Lower lobe of right lung (tissue), 2 donors: ENCODE measurements around the gene LMAN1. TPM values are rescaled to one million over a fixed set of nuclear protein-coding genes. Genes with fewer than 3 reads are reported as not detected.

Experiments
- ATAC-seq, 2 donors: fragments of 200-7000 bp; cut with Tn5 transposase; one replicate each; pipeline ENCODE4 v1.9.1; 2020 to 2022; ENCODE audit warnings: mild to moderate bottlenecking in 2 of 2, moderate library complexity in 2 of 2
- DNase-seq: peaks from one replicate; pipeline ENCODE4 v3.0.0-alpha.2; 2020
- H3K27ac ChIP-seq: fragments of 200-600 bp; one replicate; pipeline ENCODE4 v1.8.0; 2022
- H3K27me3 ChIP-seq: fragments of 200-600 bp; one replicate; pipeline ENCODE4 v1.8.0; 2022; ENCODE audit warnings: low read depth
- H3K36me3 ChIP-seq: fragments of 200-600 bp; one replicate; pipeline ENCODE4 v1.8.0; 2022; ENCODE audit warnings: mild to moderate bottlenecking
- H3K4me1 ChIP-seq: fragments of 200-600 bp; one replicate; pipeline ENCODE4 v1.8.0; 2022
- H3K4me3 ChIP-seq: fragments of 200-600 bp; one replicate; pipeline ENCODE4 v1.8.0; 2022; ENCODE audit warnings: mild to moderate bottlenecking
- H3K9me3 ChIP-seq: fragments of 200-600 bp; one replicate; pipeline ENCODE4 v1.8.0; 2022
- intact Hi-C: fragments of 100-400 bp; cut with DNase I; formaldehyde crosslinking; loops from one replicate; pipeline ENCODE4 v1.11.0; 2022
- total RNA-seq: library from RNA; stranded (reverse); fragmentation: NEBNext Ultra II Directional; extraction: Animal tissue kit (Norgen Biotek cat#: 25700); gene quantifications from one replicate; pipeline ENCODE4 v1.2.1, GENCODE V29; 2021
- TF ChIP-seq, protein P1 (sequence below): fragments of 200-600 bp; IDR thresholded peaks from one replicate; pipeline ENCODE4 v1.8.0; 2022; ENCODE audit warnings: antibody characterized with exemption, mild to moderate bottlenecking
- donor health status: DM: no; HTN: yes; CAD: no; lungs with severe emphysema.

The LMAN1 gene
- total RNA-seq, 1 donor from 2014 or later: 62.7 TPM

GRCh38 chr18:59303656-59304195 lies 55.3 kb downstream of the LMAN1 start:
- ATAC-seq: no peak
- intact Hi-C loops: no loop called here
- Histone ChIP-seq H3K27me3 (peaks cover 13% of the 10 kb centered on the region), H3K4me1 (peaks cover 2% of the 10 kb centered on the region), H3K9me3 (no peaks in the 10 kb centered on the region), H3K27ac (no peak overlapping the region), H3K4me3 (no peak overlapping the region), H3K36me3 (no peaks in the 10 kb centered on the region)
- TF ChIP-seq, protein P1, sequence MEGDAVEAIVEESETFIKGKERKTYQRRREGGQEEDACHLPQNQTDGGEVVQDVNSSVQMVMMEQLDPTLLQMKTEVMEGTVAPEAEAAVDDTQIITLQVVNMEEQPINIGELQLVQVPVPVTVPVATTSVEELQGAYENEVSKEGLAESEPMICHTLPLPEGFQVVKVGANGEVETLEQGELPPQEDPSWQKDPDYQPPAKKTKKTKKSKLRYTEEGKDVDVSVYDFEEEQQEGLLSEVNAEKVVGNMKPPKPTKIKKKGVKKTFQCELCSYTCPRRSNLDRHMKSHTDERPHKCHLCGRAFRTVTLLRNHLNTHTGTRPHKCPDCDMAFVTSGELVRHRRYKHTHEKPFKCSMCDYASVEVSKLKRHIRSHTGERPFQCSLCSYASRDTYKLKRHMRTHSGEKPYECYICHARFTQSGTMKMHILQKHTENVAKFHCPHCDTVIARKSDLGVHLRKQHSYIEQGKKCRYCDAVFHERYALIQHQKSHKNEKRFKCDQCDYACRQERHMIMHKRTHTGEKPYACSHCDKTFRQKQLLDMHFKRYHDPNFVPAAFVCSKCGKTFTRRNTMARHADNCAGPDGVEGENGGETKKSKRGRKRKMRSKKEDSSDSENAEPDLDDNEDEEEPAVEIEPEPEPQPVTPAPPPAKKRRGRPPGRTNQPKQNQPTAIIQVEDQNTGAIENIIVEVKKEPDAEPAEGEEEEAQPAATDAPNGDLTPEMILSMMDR: no peak
- no peak for DNase-seq

- intact Hi-C loops: no loop called here
- no peaks in the 10 kb centered on the region for H3K4me1 ChIP-seq
- ATAC-seq: no peak
Observed at GRCh38 chr18:59303006-59303405, 56.1 kb downstream of the LMAN1 start.

GRCh38 chr18:59301929-59302328 lies 57.1 kb downstream of the LMAN1 start:
- H3K27me3 ChIP-seq: peaks cover 10% of the 10 kb centered on the region
- no peak overlapping the region for H3K4me3 ChIP-seq
- H3K9me3 ChIP-seq: no peaks in the 10 kb centered on the region
- TF ChIP-seq, protein P1: no peak
- intact Hi-C loops: no loop called here
- H3K36me3 ChIP-seq: no peaks in the 10 kb centered on the region
- no peak overlapping the region for H3K27ac ChIP-seq
- DNase-seq (no peak), ATAC-seq (no peak)
- no peaks in the 10 kb centered on the region for H3K4me1 ChIP-seq

More at GRCh38 chr18:59303006-59303405, 56.1 kb downstream of the LMAN1 start:
- no peaks in the 10 kb centered on the region for H3K9me3 ChIP-seq
- TF ChIP-seq, protein P1: no peak
- no peaks in the 10 kb centered on the region for H3K36me3 ChIP-seq
- H3K27me3 ChIP-seq: peaks cover 10% of the 10 kb centered on the region
- H3K27ac ChIP-seq: no peak overlapping the region
- H3K4me3 ChIP-seq: no peak overlapping the region
- DNase-seq: no peak

- DNase-seq: no peak
- intact Hi-C loops: no loop called here
- Histone ChIP-seq H3K9me3 (no peaks in the 10 kb centered on the region), H3K27me3 (peaks cover 5% of the 10 kb centered on the region), H3K4me3 (no peak overlapping the region), H3K27ac (no peak overlapping the region), H3K36me3 (no peaks in the 10 kb centered on the region), H3K4me1 (no peaks in the 10 kb centered on the region)
- peak in 1 of 2 donors; percentile 31 for ATAC-seq
- TF ChIP-seq, protein P1: no peak
Observed at GRCh38 chr18:59300676-59301285, 58.3 kb downstream of the LMAN1 start.

DNA sequence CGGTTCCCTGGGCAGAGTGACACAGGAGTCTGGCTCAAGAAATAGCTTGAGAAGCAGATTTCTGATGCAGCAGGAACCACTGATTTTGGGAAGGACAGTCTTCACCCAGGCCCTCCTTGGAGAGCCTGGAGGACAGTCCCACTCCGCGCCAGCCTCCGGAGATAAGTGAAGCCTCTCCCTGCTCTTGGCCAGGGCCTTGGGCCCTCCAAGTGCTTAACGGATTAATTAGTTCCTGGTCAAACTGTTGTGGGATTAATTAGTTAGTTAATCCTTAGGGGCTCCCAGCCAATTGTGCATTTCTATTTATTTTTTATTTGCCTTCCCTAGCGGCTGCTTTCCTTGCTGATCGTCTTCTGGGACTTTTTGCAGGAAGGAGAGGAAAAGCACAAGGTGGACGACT lies 60.2 kb downstream of the LMAN1 start:
- no peak for DNase-seq
- TF ChIP-seq, protein P1: no peak
- H3K27ac ChIP-seq: no peak overlapping the region
- no peaks in the 10 kb centered on the region for H3K4me1 ChIP-seq
- ATAC-seq: no peak
- H3K4me3 ChIP-seq: no peak overlapping the region
- intact Hi-C loops: no loop called here
- H3K36me3 ChIP-seq: no peaks in the 10 kb centered on the region
- peaks cover 5% of the 10 kb centered on the region for H3K27me3 ChIP-seq
- no peaks in the 10 kb centered on the region for H3K9me3 ChIP-seq
